ENCODE data around the gene IFITM1.

GRCh38 chr11:350723-351255, 36.9 kb downstream of the IFITM1 start:
- TF ChIP-seq NFYB (CRISPR knock-in tag; IDR thresholded peaks at IDR 0.05) (no peak), EZH2 (conservative IDR thresholded peaks at IDR 0.05; ENCODE audit: low read depth, low read length) (no peak)
